RWPE2 (cell line): Measurements from ENCODE around the gene KRTAP5-1.
"Not testable (repeated sequence)": the region's sequence is repeated elsewhere in the genome, so short reads cannot be mapped to it uniquely, and the experiment has no call there.

Source experiments
- ATAC-seq: fragments of 200-7000 bp; cut with Tn5 transposase; 3 replicates; pipeline ENCODE4 v1.9.1; 2021; ENCODE audit warnings: low read depth
- DNase-seq: peaks from one replicate; pipeline ENCODE4 v3.0.0-alpha.2; 2020; ENCODE audit warnings: low spot score
- H3K27ac ChIP-seq: fragments of 450-650 bp; 2 replicates; pipeline ENCODE4 v1.5.1; 2017; ENCODE audit warnings: mild to moderate bottlenecking; ENCODE audit not compliant: poor library complexity, severe bottlenecking
- H3K27me3 ChIP-seq: fragments of 250-450 bp; sonication (Bioruptor Pico); 2 replicates; pipeline ENCODE4 v1.5.1; 2021; ENCODE audit warnings: mild to moderate bottlenecking, moderate library complexity; ENCODE audit not compliant: insufficient read depth, poor library complexity, severe bottlenecking
- H3K36me3 ChIP-seq: fragments of 250-450 bp; sonication (Bioruptor Pico); 2 replicates; pipeline ENCODE4 v1.5.1; 2020; ENCODE audit warnings: low read depth, mild to moderate bottlenecking, moderate library complexity
- H3K4me1 ChIP-seq: fragments of 250-450 bp; sonication (Bioruptor Pico); 2 replicates; pipeline ENCODE4 v1.5.1; 2021; ENCODE audit warnings: mild to moderate bottlenecking, moderate library complexity; ENCODE audit not compliant: insufficient read depth, poor library complexity, severe bottlenecking
- H3K4me3 ChIP-seq: fragments of 250-450 bp; sonication (Bioruptor Pico); 2 replicates; pipeline ENCODE4 v1.5.1; 2021; ENCODE audit warnings: mild to moderate bottlenecking, moderate library complexity; ENCODE audit not compliant: severe bottlenecking
- H3K9me3 ChIP-seq: fragments of 250-450 bp; sonication (Bioruptor Pico); 2 replicates; pipeline ENCODE4 v1.5.1; 2021; ENCODE audit warnings: mild to moderate bottlenecking, moderate library complexity; ENCODE audit not compliant: severe bottlenecking
- CTCF ChIP-seq: fragments of 450-650 bp; IDR thresholded peaks from one replicate; pipeline ENCODE4 v1.5.1; 2017; ENCODE audit warnings: mild to moderate bottlenecking, moderate library complexity; ENCODE audit not compliant: poor library complexity, severe bottlenecking

KRTAP5-1 gene

GRCh38 chr11:1598816-1599215, 13.7 kb upstream of the KRTAP5-1 start:
- Histone ChIP-seq H3K27ac (no peak overlapping the region), H3K4me3 (no peak overlapping the region), H3K27me3 (peaks cover 5% of the 10 kb centered on the region), H3K4me1 (no peaks in the 10 kb centered on the region), H3K36me3 (no peaks in the 10 kb centered on the region), H3K9me3 (no peaks in the 10 kb centered on the region)
- TF ChIP-seq CTCF = no peak
- no peak for DNase-seq
- ATAC-seq = no peak

- H3K36me3 ChIP-seq, H3K9me3 ChIP-seq, ATAC-seq, H3K27ac ChIP-seq, H3K4me3 ChIP-seq, H3K27me3 ChIP-seq, H3K4me1 ChIP-seq, DNase-seq: not testable (repeated sequence)
Measured at GRCh38 chr11:1598406-1598805, 13.3 kb upstream of the KRTAP5-1 start.

GRCh38 chr11:1597994-1598380, 12.9 kb upstream of the KRTAP5-1 start, which contains the start of gene KRTAP5-2:
Gene KRTAP5-2, minus strand, starts transcription at chr11:1598294. Its CDS starts 44 bp downstream, at chr11:1598250.
- no peak for DNase-seq
- Histone ChIP-seq H3K36me3 (no peaks in the 10 kb centered on the region), H3K4me3 (no peak within 1 kb of the TSS), H3K9me3 (no peaks in the 10 kb centered on the region), H3K27ac (no peak within 1 kb of the TSS), H3K27me3 (peaks cover 5% of the 10 kb centered on the region), H3K4me1 (no peaks in the 10 kb centered on the region)
- no peak for ATAC-seq
- no peak for TF ChIP-seq CTCF

- DNase-seq = no peak
- no peaks in the 10 kb centered on the region for H3K36me3 ChIP-seq
- no peak for TF ChIP-seq CTCF
- H3K27me3 ChIP-seq = peaks cover 5% of the 10 kb centered on the region
- H3K4me3 ChIP-seq = no peak overlapping the region
- H3K27ac ChIP-seq = no peak overlapping the region
- H3K9me3 ChIP-seq = no peaks in the 10 kb centered on the region
- ATAC-seq = no peak
- H3K4me1 ChIP-seq = no peaks in the 10 kb centered on the region
Measured at GRCh38 chr11:1597331-1597993, 12.4 kb upstream of the KRTAP5-1 start.

- not testable (repeated sequence) for H3K27me3 ChIP-seq, H3K27ac ChIP-seq, H3K4me1 ChIP-seq, H3K9me3 ChIP-seq, ATAC-seq, H3K4me3 ChIP-seq, H3K36me3 ChIP-seq, DNase-seq
Measured at GRCh38 chr11:1596576-1597121, 11.6 kb upstream of the KRTAP5-1 start.

GRCh38 chr11:1595994-1596575, 11.0 kb upstream of the KRTAP5-1 start:
- not testable (repeated sequence) for H3K4me1 ChIP-seq, ATAC-seq, H3K27ac ChIP-seq, H3K9me3 ChIP-seq, DNase-seq, H3K4me3 ChIP-seq, H3K36me3 ChIP-seq, H3K27me3 ChIP-seq
